ENCODE results near the gene RANBP17.

GRCh38 chr5:171024084-171024483 lies 162.3 kb downstream of the RANBP17 start:
- TF ChIP-seq POLR2AphosphoS5 (IDR thresholded peaks at IDR 0.05; ENCODE audit: low read depth) (no peak), CTCF (IDR thresholded peaks at IDR 0.05; ENCODE audit: insufficient read depth, low read length) (no peak), SPI1 (IDR thresholded peaks at IDR 0.05; ENCODE audit: borderline replicate concordance, low read depth) (no peak)
- TF ChIP-seq, protein P1, sequence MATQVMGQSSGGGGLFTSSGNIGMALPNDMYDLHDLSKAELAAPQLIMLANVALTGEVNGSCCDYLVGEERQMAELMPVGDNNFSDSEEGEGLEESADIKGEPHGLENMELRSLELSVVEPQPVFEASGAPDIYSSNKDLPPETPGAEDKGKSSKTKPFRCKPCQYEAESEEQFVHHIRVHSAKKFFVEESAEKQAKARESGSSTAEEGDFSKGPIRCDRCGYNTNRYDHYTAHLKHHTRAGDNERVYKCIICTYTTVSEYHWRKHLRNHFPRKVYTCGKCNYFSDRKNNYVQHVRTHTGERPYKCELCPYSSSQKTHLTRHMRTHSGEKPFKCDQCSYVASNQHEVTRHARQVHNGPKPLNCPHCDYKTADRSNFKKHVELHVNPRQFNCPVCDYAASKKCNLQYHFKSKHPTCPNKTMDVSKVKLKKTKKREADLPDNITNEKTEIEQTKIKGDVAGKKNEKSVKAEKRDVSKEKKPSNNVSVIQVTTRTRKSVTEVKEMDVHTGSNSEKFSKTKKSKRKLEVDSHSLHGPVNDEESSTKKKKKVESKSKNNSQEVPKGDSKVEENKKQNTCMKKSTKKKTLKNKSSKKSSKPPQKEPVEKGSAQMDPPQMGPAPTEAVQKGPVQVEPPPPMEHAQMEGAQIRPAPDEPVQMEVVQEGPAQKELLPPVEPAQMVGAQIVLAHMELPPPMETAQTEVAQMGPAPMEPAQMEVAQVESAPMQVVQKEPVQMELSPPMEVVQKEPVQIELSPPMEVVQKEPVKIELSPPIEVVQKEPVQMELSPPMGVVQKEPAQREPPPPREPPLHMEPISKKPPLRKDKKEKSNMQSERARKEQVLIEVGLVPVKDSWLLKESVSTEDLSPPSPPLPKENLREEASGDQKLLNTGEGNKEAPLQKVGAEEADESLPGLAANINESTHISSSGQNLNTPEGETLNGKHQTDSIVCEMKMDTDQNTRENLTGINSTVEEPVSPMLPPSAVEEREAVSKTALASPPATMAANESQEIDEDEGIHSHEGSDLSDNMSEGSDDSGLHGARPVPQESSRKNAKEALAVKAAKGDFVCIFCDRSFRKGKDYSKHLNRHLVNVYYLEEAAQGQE (IDR thresholded peaks at IDR 0.05; ENCODE audit: insufficient replicate concordance, low read depth) = no peak

Data from HL-60 (cell line).